IPS DF 6.9 (cell line): ENCODE measurements around the gene CNST.
A peak's percentile ranks its signal among the peaks of the same experiment; 100 is the strongest.
"Not testable (repeated sequence)": the region's sequence is repeated elsewhere in the genome, so short reads cannot be mapped to it uniquely, and the experiment has no call there.

Experiments
- DNase-seq: peaks from one replicate; pipeline ENCODE4 v3.0.0-alpha.2; 2013; ENCODE audit warnings: low read depth, low spot score
- H3K27ac ChIP-seq: one replicate; pipeline ENCODE4 v1.5.1; 2013; ENCODE audit warnings: low read length, control low read depth
- H3K27me3 ChIP-seq: 2 replicates; pipeline ENCODE4 v1.6.1; 2013; ENCODE audit warnings: mild to moderate bottlenecking, low read length; ENCODE audit not compliant: control insufficient read depth, insufficient read depth
- H3K36me3 ChIP-seq: 2 replicates; pipeline ENCODE4 v1.6.1; 2013; ENCODE audit warnings: low read length; ENCODE audit not compliant: control insufficient read depth, insufficient read depth
- H3K4me1 ChIP-seq: 2 replicates; pipeline ENCODE4 v1.6.1; 2013; ENCODE audit warnings: low read length; ENCODE audit not compliant: control insufficient read depth, insufficient read depth
- H3K4me3 ChIP-seq: 2 replicates; pipeline ENCODE4 v1.5.1; 2013; ENCODE audit warnings: mild to moderate bottlenecking, low read length
- H3K9me3 ChIP-seq: 2 replicates; pipeline ENCODE4 v1.6.1; 2013; ENCODE audit warnings: low read length, inconsistent platforms; ENCODE audit not compliant: control insufficient read depth, insufficient read depth
- WGBS: extraction: QIAGEN DNeasy Blood & Tissue Kit; methylation state at CpG from one replicate; pipeline ENCODE4 v1.1.7; 2013; ENCODE audit warnings: mixed read lengths, missing lambda C conversion rate; ENCODE audit not compliant: insufficient read length, insufficient coverage; 5-methylcytosine and 5-hydroxymethylcytosine counted together

The CNST gene

GRCh38 chr1:246554201-246554600, 12.1 kb upstream of the CNST start:
- Histone ChIP-seq H3K36me3 (peaks cover 4% of the 10 kb centered on the region; the same call in 1 of the 2 replicates), H3K27ac (no peak overlapping the region), H3K4me3 (no peak overlapping the region), H3K9me3 (no peaks in the 10 kb centered on the region), H3K4me1 (no peaks in the 10 kb centered on the region), H3K27me3 (no peaks in the 10 kb centered on the region; the same call in 1 of the 2 replicates)
- no peak for DNase-seq
- no CpG with 5 or more reads among the region's 16 CpGs for WGBS

GRCh38 chr1:246558041-246558440, 8.2 kb upstream of the CNST start:
- Histone ChIP-seq H3K4me1 (no peaks in the 10 kb centered on the region), H3K36me3 (peaks cover 4% of the 10 kb centered on the region; the same call in 1 of the 2 replicates)
- no CpG with 5 or more reads among the region's 2 CpGs for WGBS

GRCh38 chr1:246559310-246559709, 6.9 kb upstream of the CNST start:
- H3K4me3 ChIP-seq: no peak overlapping the region
- DNase-seq: no peak
- H3K27ac ChIP-seq: no peak overlapping the region
- H3K27me3 ChIP-seq: no peaks in the 10 kb centered on the region
- peaks cover 4% of the 10 kb centered on the region; the same call in 1 of the 2 replicates for H3K36me3 ChIP-seq
- no peaks in the 10 kb centered on the region for H3K9me3 ChIP-seq
- no peaks in the 10 kb centered on the region for H3K4me1 ChIP-seq
- WGBS: no CpG with 5 or more reads among the region's 4 CpGs

More at GRCh38 chr1:246558041-246558440, 8.2 kb upstream of the CNST start:
- H3K27ac ChIP-seq: no peak overlapping the region
- H3K9me3 ChIP-seq: no peaks in the 10 kb centered on the region
- no peak overlapping the region for H3K4me3 ChIP-seq
- DNase-seq: no peak
- no peaks in the 10 kb centered on the region for H3K27me3 ChIP-seq

- DNase-seq, H3K27me3 ChIP-seq: not testable (repeated sequence)
- no CpG with 5 or more reads among the region's 10 CpGs for WGBS
Measured at GRCh38 chr1:246560833-246561232, 5.4 kb upstream of the CNST start.

GRCh38 chr1:246564839-246565750, 1.2 kb upstream of the CNST start:
- H3K36me3 ChIP-seq: no peaks in the 10 kb centered on the region; the same call in 1 of the 2 replicates
- no peaks in the 10 kb centered on the region for H3K4me1 ChIP-seq
- no peak for DNase-seq
- no peaks in the 10 kb centered on the region for H3K9me3 ChIP-seq
- no CpG with 5 or more reads among the region's 33 CpGs for WGBS
- H3K27ac ChIP-seq: no peak overlapping the region
- peak overlapping the region; percentile 95; the same call in 1 of the 2 replicates for H3K4me3 ChIP-seq
- H3K27me3 ChIP-seq: no peaks in the 10 kb centered on the region

More at GRCh38 chr1:246560833-246561232, 5.4 kb upstream of the CNST start:
- H3K36me3 ChIP-seq, H3K4me3 ChIP-seq, H3K9me3 ChIP-seq, H3K4me1 ChIP-seq, H3K27ac ChIP-seq: not testable (repeated sequence)

- Histone ChIP-seq H3K36me3 (no peaks in the 10 kb centered on the region; the same call in 1 of the 2 replicates), H3K4me3 (peak overlapping the region; percentile 95), H3K27me3 (no peaks in the 10 kb centered on the region), H3K9me3 (no peaks in the 10 kb centered on the region), H3K4me1 (no peaks in the 10 kb centered on the region), H3K27ac (no peak overlapping the region)
- no peak for DNase-seq
- WGBS: no CpG with 5 or more reads among the region's 25 CpGs
Measured at GRCh38 chr1:246565751-246566127, 517 bp upstream of the CNST start.

GRCh38 chr1:246566813-246567645, 773 bp downstream of the CNST start:
- no peak overlapping the region for H3K27ac ChIP-seq
- no peak for DNase-seq
- WGBS: no CpG with 5 or more reads among the region's 25 CpGs
- no peaks in the 10 kb centered on the region for H3K9me3 ChIP-seq
- H3K36me3 ChIP-seq: no peaks in the 10 kb centered on the region; the same call in 1 of the 2 replicates
- H3K4me1 ChIP-seq: no peaks in the 10 kb centered on the region
- H3K27me3 ChIP-seq: no peaks in the 10 kb centered on the region
- H3K4me3 ChIP-seq: peak overlapping the region; percentile 95

- no peak for DNase-seq
- H3K4me1 ChIP-seq: no peaks in the 10 kb centered on the region
- H3K9me3 ChIP-seq: no peaks in the 10 kb centered on the region
- no CpG with 5 or more reads among the region's 4 CpGs for WGBS
- H3K27me3 ChIP-seq: no peaks in the 10 kb centered on the region
- H3K4me3 ChIP-seq: no peak overlapping the region; the same call in 1 of the 2 replicates
- no peaks in the 10 kb centered on the region for H3K36me3 ChIP-seq
- no peak overlapping the region for H3K27ac ChIP-seq
Measured at GRCh38 chr1:246567646-246568235, 1.5 kb downstream of the CNST start.

- H3K9me3 ChIP-seq: no peaks in the 10 kb centered on the region
- H3K27ac ChIP-seq: no peak overlapping the region
- H3K36me3 ChIP-seq: no peaks in the 10 kb centered on the region
- H3K4me3 ChIP-seq: no peak overlapping the region
- WGBS: no CpG with 5 or more reads among the region's 8 CpGs
- DNase-seq: no peak
- no peaks in the 10 kb centered on the region for H3K27me3 ChIP-seq
- H3K4me1 ChIP-seq: no peaks in the 10 kb centered on the region
Measured at GRCh38 chr1:246569248-246570238, 3.3 kb downstream of the CNST start.
